Activated CD4-positive, alpha-beta T cell treated with anti-CD3 and anti-CD28 coated beads for 48 hours (primary cell): Measurements from ENCODE around the gene WDR7.

Source experiments
- DNase-seq: peaks from one replicate; pipeline ENCODE4 v3.0.0-alpha.2; 2020

Gene WDR7

DNA sequence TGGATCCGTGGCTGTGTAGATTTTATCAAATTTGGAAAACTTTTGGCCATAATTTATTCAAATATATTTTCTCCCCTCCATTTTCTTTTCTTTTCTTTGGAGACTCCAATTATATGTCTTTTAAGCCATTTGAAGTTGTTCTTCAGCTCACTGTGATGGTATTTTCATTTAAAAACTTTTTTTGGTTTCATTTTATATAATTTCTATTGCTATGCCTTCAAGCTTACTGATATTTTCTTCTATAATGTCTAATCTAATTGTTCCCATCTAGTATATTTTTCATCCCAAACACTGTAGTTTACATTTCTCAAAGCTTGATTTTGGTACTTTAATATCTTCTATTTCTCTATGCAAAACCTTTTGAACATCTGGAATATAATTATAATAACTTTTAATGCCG lies 72.5 kb downstream of the WDR7 start:
- no peak for DNase-seq

DNA sequence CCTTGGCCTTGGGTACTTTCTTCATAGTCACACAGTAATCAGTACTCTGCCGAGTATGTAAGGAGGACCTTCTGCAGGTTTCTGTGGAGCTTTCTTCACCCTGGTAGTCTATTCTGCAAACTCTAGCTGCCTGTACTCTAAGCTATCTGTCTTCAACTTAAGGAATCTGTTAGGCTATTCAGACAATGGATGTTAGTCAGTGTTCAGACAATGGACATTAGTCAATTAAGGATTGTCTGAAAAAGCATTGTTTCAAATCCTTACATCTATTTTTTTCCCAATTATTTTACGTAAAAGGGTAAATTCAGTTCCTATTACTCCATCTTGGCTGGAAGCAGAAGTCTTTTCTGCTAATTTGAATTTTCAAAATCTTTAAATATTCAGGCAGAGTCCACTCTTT lies 75.7 kb downstream of the WDR7 start:
- no peak for DNase-seq

DNA sequence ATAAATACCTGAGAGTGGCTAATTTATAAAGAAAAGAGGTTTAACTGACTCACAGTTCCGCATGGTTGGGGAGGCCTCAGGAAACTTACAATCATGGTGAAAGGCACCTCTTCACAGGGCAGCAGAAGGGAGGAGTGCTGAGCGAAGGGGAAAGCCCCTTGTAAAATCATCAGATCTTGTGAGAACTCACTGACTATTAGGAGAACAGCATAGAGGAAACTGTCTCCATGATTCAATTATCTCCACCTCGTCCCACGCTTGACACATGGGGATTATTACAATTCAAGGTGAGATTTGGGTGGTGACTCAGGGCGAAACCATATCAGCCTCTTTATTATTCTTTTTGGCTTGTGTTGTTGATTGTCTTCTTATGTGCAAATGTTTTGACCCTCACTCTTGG lies 76.2 kb downstream of the WDR7 start:
- peak; percentile 64 for DNase-seq

DNA sequence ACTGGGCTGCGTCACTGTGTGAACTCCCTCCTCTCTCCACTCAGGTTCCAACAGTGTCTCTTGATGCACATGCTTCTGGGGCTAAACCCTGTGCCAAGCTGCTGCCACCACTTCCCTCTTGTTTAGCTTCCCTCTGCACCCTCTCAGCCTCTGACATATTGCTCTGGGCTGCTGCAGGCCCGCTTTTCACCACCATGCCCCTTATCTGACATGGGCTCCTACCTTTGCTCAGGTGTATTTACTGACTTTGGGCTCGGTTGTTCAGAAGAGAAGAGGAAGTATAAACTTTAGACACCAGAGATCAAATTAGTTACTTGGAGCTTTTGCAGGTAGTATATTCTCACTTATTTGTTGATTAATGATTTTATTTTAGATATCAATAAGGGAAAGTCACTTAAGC lies 77.6 kb downstream of the WDR7 start:
- DNase-seq = no peak

DNA sequence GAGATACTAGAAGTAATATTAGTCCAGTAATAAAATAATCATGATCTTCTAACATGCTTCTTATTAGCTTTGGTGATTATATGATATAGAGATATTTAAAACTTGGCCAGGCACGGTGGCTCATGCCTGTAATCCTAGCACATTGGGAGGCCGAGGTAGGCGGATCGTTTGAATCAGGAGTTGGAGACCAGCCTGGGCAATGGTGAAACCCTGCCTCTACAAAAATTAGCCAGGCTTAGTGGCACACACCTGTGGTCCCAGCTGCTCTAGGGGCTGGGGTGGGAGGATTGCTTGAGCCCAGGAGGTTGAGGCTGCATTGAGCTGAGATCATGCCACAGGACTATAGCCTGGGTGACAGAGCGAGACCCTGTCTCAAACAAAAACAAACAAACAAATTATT lies 87.0 kb downstream of the WDR7 start:
- DNase-seq = no peak

DNA sequence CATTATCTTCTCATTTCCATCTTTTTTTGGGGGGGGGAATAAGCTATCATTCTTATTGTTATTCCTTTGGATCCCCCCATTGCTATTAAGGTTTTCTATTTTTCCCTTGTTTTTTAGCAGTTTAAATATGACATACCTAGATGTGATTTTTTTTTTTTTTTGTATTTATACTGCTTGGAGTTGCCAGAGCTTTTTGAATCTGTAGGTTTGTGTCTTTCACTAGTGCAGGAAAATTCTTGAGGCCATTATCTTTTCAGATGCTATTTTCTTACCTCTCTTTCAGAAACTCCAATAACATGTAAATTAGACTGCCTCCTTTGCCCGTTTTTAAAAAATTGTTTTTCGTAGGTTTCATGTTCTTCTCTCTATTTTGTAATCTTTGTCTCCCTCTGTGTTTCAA lies 88.6 kb downstream of the WDR7 start:
- no peak for DNase-seq

DNA sequence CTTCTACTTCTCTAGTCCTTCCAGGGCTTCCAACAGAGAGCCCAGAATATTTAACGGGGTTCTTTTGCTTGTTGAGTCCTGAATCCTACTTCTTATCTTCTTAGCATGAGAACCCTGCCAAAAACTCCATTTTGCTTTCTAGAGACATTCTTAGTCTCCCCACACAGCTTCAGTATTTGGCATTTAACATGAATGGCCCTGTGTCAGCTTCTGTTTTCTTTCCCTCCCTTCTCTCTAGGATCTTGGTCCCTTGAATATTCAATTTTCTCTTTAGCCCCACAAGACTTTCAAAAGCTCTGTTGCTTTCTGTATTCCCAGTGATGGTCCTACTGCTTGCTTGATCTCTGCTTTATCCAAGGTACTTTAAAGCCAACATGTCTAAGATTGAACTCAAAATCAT lies 89.5 kb downstream of the WDR7 start:
- no peak for DNase-seq

DNA sequence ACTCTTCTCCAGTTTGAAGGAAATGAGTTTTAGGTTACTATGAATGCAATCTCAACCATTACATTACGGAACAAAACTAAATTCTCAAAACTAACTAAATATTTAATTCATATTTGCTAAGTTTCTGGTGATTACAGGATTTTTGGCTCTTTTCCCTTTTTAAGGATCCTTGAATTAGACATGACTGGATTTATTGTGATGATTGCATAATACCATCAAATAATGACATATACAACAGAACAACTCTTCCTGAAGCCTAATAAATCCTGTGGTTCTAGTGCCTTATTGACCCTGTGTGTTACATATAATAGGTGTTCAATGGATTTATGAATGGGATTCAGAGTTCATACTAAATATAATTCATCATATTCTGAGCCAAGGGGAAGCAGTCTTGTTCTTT lies 90.5 kb downstream of the WDR7 start:
- DNase-seq = no peak

DNA sequence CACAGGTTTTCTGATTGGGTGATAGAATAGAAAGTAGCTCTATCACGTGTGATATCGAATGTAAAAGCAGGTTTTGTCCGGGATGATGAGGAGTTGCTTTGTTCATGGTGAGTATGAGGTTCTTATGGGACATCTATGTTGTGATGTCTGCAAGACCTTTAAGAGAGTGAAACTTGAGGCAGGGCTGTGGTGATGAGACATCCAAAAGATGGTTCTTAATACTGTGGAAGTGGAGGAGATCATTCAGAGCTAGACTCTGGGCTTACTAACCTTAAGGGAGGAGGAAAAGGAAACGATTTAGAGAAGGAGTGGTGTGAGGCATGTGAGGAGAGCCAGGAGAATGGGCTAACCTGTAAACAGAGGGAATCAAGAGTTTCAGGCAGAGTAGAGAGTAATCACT lies 92.0 kb downstream of the WDR7 start:
- DNase-seq = no peak

DNA sequence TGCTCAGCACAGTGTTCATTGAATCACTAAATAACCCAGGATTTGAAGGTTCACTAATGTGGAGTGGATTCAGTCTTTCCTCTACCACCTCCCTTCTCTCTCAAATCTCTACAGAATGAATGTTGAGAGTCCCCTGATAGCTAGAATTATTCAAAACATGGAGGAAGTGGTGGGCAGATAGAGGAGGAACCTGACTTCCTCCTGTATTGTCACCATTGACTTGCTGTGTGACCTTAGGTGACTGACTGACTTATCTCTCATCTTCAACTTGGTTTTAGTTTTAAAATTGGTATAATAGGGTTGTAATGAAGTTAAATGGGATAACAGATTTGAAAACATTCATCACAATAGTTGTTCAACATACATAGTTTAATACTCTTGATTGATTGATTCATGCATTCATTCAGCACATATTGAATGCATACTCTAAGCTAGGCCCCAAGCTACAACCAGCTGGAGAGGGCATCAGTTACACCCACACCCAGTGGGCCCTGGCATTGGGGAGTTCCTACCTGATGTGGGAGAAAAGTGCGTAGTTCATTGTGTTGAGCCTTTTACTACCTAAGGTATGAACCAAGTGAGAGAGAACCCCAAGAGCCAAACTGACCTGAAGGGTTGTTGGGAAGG lies 96.0 kb downstream of the WDR7 start:
- DNase-seq = no peak

DNA sequence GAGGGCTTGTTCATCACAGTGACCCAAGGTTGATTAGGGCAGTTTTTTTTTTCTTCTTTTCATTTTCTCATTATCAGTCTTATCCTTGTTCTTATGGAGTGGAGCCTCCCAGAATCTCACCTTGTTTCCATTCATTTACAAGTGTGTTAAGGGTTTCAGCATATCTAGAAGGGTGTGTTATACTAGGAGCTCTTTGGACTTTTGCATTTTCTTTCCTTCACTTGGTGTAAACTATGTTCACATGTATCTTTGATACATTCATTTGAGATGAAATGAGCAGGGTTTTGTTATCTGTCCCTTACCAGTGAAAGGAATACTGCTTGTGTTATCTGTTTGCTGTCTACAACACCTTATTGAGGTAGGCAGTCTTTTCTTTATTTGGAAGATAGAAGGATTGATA lies 96.7 kb downstream of the WDR7 start:
- DNase-seq = no peak

DNA sequence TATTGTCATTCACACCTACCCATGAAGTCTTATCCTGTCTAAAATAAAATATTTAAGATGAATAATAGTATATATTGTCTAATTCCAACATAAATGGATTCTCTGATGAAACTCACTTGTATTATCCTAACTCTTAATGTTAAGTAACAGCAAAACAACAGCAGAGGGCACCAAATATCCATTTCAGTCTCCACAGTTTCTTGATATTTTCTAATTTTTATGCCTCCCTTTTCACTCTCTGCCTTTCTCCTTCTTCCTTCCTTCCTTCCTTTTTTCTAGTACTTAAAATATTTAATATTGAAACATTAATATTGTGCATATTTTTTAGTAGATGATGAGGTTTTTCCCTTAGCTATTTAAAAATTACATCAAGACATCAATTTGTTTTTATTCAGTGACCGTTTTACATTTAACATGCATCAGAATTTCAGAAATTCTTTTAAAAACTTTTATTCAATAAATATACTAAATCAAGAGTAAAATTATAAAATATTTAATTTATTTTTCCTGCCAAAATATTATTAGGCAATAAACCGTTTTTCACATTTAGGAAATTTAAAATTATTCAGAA lies 97.6 kb downstream of the WDR7 start:
- no peak for DNase-seq

DNA sequence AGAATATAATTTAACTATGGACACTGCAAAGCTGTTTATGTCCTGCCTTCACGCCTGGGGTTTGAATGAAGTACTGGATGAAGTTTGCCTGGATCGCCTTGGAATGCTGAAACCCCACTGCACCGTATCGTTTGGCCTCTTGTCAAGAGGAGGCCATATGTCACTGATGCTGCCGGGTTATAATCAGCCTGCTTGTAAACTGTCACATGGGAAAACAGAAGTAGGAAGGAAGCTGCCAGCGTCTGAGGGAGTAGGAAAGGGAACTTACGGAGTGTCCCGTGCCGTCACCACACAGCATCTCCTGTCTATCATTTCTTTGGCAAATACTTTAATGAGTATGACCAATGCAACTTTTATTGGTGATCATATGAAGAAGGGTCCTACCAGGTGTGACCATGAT lies 105.8 kb downstream of the WDR7 start:
- no peak for DNase-seq

DNA sequence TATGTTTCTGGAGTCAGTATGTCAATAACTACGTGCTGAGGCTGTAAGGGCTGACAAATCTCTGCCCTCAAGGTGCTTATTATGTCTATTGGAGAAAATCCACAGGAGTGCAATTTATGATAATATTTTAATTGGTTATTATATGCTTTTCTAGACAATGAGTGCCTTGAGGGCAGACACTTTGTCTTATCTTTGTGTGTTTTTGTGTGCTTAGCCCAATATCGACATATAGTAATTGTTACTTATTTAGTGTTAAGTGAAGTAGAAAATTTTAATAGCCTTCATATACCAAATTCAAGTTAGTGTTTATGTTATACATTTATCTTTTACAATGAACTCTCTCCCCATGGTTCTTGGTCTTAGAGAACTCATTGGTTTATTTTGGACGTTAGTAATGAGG lies 118.9 kb downstream of the WDR7 start:
- no peak for DNase-seq

DNA sequence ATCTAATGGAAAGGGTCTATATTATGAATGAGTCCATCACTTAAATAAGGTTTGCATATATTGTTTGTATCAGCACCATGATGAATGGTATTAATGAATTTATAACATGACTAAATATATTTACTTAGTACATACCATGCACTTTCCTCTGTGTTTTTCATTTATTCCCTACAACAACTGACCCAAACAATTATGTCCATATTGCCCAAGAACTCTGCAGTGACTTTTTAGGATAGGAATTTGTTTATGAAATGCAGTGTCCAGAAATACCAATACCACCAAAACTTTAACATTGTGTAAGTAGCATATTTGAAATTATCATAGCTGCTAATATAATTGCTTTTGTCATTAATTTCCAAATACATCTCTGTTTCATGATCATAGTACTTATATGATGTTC lies 119.7 kb downstream of the WDR7 start:
- no peak for DNase-seq

DNA sequence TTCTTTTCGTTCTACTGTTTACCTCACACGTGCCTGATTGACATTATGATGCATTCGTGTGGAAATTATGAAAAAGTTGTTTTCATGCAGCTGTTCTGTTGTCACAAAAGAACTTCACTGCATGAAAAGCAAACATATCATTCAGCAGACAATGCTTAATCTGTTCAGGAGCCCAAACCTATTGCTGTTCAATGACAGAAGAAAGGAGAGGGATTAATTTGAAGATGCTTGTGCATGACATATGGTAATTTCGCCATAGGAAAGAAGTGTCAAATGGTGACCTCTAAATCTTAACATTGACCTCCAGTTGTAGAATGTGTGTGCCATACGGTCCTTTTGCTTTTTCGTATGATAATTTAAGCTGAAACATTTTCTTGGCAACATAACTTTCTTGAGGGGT lies 124.5 kb downstream of the WDR7 start:
- DNase-seq = no peak

DNA sequence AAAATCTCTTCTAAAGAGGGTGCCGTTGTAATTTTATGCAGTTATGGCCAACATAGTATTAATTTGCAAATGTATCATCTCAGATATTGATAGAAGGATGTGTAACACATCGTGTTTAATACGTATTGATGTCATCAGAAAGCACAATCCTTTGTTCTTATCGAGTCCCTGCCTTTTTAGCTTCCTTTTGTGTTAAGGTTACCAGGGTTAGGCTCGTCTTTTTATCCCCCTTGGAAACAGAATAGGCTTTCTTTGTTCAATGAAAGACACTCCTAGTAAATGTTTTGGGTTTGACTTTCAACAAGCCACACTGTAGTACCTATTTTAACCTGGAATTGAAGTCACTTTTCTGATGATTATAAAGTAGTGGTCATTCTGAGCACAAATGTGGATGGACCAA lies 136.2 kb downstream of the WDR7 start:
- DNase-seq = no peak

DNA sequence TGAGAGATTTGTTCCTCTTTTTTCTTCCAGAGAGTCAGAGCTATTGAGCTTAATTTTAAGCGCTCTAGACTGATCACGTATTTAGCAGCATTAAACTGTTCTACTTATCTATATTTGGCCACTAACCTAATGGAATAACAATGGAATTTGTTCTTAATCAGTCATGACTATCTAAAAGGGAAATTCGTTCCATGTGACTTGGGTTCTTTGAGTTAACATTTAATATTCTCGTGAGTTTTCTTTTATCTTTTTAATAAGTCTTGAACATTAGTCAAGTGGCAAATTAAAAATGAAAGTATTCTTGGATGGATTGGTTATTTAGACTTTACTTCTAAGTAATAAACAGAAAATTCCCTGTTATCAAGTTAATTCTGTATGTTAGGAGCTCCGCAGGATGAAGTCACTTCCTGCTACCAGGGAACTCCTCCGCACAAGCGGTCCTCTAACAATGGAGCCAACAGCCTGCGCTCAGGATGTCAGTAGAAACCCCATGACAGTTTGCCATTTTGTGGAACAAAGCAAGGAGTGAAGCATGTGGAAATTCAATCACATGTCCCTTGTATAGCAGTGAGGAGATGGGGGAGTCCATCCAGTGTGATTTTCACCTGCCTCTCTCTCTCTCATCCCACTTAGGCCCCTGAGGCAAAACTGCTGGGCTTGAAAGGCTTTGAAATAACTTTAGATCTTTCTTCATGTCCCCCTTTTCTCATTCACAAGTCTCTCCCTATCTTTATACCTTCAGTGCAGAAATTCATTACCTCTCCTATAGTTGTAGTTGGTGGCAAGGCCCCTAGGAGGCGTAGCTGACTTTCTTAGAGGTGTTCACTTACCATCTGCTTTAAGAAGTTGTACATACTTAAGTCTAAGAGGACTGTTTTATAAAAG lies 138.1 kb downstream of the WDR7 start:
- DNase-seq = peak; percentile 52

DNA sequence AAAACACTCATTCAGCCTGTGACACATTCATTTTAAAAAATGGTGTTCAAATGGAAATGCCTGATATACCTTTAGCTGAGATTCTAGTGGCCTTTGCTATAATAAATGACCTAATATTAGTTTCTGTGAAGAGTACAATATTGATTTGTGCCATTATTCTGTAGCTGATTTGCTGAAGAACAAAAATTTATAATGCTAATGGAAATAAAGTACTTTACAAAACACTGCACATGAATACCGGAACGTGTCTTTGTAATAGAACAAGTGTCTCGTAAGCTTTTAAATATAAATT lies 138.7 kb downstream of the WDR7 start:
- no peak for DNase-seq

DNA sequence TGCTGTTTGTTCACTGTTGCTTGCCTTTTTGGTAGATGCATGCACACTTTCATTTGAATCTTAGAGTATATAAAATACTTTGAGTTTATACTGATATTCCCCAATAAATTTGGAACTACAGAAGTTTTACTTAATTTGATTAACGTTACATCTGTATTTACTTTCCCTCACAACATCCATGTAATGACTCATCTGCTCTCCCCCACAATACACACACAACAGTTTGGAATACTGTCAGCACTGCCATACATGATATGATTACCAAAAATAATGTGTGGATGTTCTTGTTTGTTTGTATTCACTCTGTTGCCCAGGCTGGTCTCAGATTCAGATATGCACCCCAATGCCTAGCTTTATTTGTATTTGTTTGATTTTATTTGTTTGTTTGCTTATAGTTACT lies 144.2 kb downstream of the WDR7 start:
- no peak for DNase-seq

DNA sequence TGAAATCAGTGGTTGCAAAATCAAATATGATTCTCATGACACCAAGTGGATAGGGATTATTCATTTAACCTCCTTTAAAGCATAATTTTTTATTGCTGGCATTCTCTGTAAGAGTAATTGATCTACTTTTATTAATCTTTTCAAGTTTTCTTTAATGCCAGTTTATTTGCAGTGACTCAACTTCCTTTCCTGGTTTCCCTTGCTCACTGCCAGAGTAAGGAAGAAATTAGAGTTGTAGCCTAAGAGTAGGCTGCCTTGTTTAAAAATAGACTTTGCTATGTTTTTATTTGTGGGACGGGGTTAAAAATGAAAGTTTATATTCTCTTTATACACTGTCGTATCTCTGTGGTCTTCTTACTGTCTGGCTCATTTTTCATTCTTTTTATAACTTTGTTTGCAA lies 148.6 kb downstream of the WDR7 start:
- no peak for DNase-seq

DNA sequence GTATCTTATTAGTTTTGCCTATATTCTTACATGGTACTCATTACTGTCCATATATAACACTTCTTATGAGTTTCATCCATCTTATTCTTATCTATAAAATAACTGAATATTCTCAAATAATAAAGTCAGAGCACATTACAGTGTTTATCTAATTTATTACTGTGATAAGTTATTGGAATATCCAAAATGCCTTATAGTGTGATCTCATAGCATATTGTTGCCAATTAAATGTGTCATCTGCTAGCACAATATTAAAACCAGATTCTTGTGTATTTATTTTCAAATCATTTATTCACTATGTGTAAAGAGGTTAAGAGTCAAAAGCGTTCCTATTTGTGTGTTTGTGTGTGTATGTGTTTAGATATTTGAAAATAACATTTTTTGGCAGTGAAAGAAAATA lies 151.9 kb downstream of the WDR7 start:
- DNase-seq = no peak

DNA sequence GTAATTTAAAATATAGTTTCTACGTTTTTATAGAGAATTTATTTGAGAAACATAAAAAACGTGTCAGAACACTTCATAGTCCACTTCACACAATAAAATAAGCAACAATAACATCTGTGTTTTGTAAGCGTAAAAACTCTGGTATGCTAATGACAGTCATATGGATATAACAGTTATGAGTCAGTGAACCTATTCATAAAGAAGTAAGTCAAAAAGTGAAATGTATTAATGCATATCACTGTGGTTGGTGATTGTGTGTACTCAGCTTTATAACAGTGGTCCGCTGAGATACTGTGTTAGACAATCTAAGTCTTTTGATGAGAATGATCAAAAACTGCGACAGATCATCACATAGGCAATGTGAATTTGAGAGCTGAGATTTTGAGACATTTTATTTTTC lies 153.2 kb downstream of the WDR7 start:
- DNase-seq = no peak

DNA sequence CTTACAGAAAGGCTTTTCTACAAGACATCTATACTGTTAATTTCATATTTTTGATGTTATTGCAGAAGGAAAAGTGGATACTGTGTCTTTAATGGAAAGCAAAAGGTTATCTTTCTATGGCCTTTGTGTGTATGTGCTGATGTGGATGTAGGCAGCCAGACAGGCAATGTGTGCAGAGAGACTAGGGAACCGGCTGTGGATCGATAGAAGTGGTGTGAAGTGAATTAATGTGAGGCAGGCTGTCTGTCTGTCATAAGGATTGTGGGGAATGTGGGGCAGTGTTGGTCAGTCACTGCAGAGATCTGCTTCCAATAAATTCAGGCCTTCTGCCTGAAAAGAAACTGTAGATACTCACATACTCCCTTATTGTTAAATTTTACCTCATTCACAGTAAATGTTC lies 156.7 kb downstream of the WDR7 start:
- DNase-seq = no peak

DNA sequence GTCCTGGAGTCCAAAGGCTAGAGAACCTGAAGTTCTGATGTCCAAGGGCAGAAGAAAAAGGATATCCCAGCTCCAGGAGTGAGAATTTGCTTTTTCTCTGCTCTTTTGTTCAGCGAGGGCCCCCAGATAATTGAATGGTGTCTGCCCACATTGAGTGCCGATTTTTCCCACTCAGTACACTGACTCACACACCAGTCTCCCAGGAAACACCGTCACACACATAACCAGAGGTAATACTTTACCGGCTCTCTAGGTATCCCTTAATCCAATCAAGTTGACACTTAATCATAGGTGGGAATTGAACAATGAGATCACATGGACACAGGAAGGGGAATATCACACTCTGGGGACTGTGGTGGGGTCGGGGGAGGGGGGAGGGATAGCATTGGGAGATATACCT lies 161.5 kb downstream of the WDR7 start:
- DNase-seq = no peak
